GM21423 (cell line): ENCODE results near the gene PRPSAP1.
"Not testable (repeated sequence)": the region's sequence is repeated elsewhere in the genome, so short reads cannot be mapped to it uniquely, and the experiment has no call there.

Source experiments
- ATAC-seq: cut with Tn5 transposase; IDR thresholded peaks from one replicate; pipeline ENCODE4 v1.9.1; 2021; ENCODE audit warnings: mild to moderate bottlenecking, moderate library complexity; ENCODE audit not compliant: unreplicated experiment

Gene PRPSAP1

GRCh38 chr17:76327696-76328095 is 26.0 kb downstream of the PRPSAP1 start:
- no peak for ATAC-seq

DNA sequence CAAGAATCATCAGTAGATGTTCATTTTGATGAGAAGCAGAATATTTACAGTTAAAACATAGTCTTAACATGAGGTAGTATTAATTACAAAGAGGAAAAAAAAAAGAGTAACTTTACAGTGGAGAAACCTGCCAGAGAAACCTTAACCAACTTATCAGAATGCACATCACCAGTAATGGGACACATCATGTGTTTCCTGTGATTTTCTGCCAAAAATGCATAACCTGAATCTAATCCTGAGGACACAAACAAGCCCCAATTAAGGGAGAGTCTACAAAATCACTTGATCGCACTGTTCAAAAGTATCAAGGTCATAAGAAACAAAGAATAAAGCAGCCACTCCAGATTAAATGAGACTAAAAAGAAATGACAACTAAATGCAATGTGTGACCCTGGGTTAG is 27.4 kb downstream of the PRPSAP1 start:
- ATAC-seq = no peak

DNA sequence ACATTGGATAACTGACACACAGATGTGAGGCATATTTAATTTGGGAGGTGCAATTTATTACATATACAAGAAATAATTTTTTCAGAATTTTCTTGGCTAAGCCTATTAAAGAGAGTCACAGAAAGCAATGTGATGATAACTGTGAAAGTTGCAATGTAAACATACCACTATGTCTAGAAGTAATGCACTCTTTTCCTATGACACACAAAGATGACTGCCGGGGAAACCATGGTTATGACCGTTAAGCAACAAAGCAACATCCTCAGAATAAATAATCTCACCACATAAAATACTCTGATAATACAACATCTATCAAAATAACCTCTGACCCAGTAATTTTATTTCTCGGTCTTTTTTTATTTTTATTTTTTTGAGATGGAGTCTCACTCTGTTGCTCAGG is 35.1 kb downstream of the PRPSAP1 start:
- ATAC-seq = no peak

DNA sequence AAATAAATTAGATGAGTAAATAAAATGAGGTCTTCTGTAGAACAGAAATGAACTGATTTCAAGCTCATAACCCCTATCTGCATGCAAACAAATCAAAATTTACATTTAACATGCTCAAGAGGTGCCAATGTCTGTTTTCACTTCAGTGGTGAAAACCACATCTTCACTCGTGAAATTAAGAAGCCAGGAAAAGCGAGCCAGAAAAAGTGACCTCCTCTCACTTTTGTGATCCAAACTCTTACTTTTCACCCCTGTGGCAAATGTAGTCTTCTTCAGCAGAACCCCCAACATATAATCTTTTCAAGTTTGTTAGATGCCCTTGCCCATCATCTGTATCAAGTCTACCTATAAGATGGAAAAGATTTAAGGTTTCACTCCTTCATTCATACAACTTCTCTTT is 36.2 kb downstream of the PRPSAP1 start:
- ATAC-seq = no peak

DNA sequence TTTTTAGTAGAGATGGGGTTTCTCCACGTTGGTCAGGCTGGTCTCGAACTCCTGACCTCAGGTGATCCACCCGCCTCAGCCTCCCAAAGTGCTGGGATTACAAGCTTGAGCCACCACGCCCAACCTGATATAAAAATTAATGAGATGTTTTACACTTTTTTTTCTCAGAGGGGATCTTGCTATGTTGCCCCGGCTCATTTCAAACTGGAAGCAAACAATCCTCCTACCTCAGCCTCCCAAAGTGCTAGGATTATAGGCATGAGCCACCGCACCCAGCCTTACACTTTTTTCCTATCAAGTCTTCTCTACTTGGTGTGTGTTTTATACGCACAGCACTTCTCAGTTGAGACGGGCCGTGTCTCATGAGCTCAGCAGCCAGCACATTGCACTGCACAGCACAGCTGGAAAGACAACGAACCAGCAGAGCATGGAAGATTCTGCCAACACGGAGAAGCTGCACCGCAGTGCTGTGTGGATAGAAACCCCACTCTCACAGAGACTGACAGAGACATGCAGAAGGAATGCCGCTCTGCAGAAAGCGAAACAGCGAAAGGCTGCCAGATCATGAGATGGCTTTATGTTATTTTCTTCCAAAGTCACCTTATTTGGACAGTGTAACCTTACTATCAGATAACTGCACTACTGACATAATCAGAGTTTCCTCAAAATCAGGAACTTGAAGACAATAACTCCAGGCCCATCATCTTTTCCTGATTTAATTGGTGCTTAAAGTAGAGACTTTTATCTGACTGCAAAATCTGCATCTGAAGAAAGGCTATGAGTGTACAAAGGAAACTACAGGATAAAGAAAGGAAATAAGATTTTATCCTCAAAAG is 39.1 kb downstream of the PRPSAP1 start:
- ATAC-seq = no peak

- no peak for ATAC-seq
These were observed 41.0 kb downstream of the PRPSAP1 start for GRCh38 chr17:76312735-76313134.

- ATAC-seq = no peak
These were observed 44.3 kb downstream of the PRPSAP1 start for GRCh38 chr17:76309461-76309860.

- no peak for ATAC-seq
These were observed 45.8 kb downstream of the PRPSAP1 start, which contains the start of gene QRICH2 for GRCh38 chr17:76307966-76308338. QRICH2 (minus strand) TSS chr17:76308276; CDS start chr17:76307998, 278 bp downstream.

- ATAC-seq = no peak
These were observed 46.3 kb downstream of the PRPSAP1 start for GRCh38 chr17:76307299-76307965.

DNA sequence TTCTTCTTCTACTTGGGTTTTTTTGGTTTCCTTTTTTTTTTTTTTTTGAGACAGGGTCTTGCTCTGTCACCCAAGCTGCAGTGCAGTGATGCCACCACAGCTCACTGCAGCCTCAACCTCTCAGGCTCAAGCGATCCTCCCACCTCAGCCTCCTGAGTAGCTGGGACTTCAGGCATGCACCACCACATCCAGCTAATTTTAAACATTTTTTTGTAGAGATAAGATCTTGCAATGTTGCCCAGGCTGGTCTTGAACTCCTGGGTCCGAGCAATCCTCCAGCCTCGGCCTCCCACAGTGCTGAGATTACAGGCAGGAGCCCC is 48.6 kb downstream of the PRPSAP1 start:
- not testable (repeated sequence) for ATAC-seq

DNA sequence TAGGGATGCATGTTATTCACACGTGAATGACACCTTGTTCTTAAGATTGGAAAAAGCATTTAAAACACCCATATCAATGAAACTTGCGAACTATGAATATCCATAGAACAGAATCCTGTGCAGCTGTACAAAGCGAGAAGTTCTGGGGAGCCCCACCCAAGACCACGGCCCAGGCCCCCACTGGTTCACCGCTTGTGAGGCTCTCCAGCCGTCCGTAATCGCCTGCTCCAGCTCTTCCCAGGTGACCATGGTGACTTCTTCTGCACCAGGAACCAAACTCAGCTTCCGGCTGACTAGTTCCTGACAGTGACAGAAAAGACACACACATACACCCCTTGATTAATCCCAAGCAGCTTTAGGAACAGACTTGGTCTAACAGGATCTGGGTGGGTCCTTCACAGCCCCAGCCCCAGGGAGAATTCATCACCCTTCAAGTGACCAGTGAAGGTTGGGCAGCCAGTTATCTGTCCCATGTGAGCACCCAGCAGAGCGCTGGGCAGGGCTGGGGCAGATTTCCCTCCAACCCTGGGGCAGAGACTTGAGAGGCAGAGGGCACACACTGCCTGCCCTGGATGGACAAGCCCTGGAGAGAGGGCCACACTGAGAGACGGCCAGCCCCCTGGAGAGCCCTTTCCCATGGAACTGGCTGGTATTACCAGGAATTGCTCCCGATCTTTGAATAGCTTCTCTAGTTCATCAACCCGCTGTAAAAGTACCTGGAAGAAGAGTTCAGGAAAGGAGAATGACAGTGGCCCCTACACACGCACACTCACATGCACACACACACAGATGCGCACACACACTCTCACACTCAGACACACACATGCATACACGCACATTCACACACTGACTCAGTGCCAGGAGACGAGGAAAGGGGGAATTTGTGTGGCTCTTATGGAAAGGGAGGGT is 49.2 kb downstream of the PRPSAP1 start:
- ATAC-seq = no peak

- no peak for ATAC-seq
These were observed 56.3 kb downstream of the PRPSAP1 start for GRCh38 chr17:76297436-76297835.

DNA sequence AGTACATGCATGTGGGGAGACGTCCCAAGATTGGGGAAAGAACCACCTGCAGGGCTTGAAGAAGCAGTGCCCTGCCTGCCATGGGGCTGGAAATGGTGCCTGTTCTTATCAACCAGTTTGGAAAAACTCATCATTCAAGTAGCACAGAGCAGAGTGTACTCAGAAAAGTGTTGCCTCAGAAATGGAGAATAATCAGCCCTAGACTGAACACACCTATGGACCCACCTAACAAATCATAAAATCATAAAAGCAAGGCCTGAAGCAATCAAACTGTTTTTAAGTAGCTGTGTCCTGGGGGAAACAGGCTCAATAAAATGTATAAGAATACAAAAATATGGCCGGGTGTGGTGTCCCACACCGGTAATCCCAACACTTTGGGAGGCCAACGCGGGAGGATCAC is 56.8 kb downstream of the PRPSAP1 start:
- no peak for ATAC-seq

DNA sequence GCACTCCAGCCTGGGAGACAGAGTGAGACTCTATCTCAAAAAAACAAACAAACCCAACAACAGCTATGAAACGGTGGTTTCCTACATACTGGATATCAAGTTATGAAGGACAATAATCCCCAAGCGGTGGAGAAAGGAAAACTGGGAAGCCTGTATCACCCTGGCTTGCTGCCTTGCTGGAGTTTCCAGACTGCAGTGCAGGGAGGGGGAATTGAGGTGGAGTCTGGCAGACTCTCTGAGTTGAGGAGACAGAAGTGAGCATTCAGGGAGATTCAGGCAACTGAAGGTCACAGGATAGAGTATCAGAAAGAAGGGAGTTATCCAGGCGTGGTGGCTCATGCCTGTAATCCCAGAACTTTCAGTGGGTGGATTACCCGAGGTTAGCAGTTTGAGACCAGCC is 57.5 kb downstream of the PRPSAP1 start:
- ATAC-seq = no peak

DNA sequence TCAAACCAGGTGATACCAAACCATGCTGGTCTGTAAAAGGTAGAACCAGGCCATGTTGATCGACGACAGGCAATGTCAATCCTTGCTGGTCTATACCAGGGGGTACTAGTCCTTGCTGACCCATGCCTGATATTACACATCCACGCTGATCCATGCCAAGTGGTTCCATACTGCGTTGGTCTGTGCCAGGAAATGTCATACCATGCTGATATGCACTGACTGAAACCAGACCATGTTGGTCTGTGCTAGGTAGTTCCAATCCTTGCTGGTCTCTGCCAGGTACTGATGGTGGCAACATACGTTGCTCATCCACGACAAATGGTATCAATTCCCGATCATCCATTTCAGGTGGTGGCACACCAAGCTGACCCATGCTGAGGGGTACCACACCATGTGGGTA is 60.6 kb downstream of the PRPSAP1 start:
- ATAC-seq = no peak

- ATAC-seq = no peak
These were observed 61.1 kb downstream of the PRPSAP1 start for GRCh38 chr17:76292567-76292966.

DNA sequence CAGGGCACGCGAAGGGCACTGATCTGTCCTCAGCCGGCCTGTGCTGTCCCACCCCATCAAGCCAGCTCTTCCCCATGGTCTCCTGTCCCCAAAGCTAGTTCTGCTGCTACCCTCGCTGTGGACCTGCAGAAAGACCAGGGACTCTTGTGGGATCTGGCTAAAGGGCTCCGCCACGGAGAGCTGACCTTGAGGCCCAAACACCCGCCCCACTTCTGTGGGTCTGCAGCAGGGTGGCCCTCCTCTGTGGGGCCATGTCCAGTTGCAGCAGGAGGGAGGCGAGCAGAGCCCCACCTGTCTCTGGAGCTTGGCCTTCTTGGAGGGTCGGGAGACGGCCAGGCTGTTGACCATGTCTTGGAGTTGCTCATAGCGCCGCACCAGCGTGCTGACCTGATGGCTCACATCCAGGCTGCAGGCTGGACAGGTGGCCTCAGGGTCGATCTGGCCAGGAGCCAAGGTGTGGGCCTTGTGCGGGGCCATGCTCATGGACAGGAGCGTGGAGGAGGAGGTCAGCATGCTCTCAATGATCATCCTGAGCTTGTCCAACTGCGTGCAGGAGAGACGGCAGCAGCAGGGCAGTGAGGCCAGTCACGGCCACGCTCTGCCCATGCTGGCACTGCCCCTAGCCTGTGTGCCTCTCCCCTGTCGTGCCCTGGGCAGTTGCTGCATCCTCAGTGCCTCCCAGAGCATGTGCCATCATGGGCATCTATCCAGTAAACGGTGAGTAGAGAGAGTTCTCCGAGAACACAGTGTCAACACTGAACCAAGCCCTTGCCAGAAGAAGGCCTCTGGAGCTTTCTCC is 71.9 kb downstream of the PRPSAP1 start:
- ATAC-seq = no peak

- no peak for ATAC-seq
These were observed 73.1 kb downstream of the PRPSAP1 start for GRCh38 chr17:76280650-76281049.

- no peak for ATAC-seq
These were observed 73.9 kb downstream of the PRPSAP1 start for GRCh38 chr17:76279742-76280287.

DNA sequence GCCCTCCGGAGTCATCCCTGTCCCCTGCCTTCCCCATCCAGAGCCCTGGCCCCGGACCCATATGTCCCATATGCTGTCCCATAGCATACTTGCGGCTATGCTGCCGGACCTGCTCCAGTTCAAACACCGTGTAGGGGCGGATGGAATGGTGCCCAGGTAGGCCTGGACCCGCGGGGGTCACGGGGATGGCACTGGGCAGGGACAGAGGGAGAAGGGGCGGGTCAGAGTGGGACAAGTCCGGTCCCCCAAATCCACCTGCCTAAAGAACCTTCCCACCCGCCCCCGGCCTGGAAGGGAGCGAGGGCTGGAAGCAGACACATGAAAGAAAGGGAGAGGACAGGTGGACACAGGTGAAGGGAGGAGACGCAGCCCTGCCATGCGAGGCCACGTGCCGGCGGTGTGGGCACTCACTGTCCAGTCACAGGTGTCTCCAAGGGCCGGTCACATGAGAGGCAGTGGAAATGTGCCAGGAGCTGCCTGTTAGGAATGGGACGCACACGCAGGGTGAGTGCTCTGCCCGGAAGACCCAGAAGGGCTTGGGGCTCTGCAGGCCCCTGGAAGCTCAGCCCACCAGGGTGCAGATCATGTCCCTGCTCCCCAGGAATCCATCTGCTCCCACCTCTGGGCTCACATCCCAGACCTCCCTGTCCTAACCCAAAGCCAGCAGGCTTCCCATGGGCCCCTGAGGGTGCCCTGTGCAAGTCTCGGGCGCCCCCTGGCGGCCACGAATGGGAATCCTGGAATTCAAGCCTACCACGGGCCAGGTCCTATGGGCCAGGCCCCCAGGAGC is 74.6 kb downstream of the PRPSAP1 start:
- no peak for ATAC-seq
